HuH-7 (cell line): ENCODE results near the gene PTPRF.
"Not testable (repeated sequence)": the region's sequence is repeated elsewhere in the genome, so short reads cannot be mapped to it uniquely, and the experiment has no call there.

ENCODE experiments used
- DNase-seq: peaks from one replicate; pipeline ENCODE4 v3.0.0; 2011; ENCODE audit warnings: low spot score

Gene PTPRF

GRCh38 chr1:43538143-43538487, 7.4 kb downstream of the PTPRF start:
- DNase-seq: no peak

- DNase-seq: no peak
These were observed 8.3 kb downstream of the PTPRF start for GRCh38 chr1:43538969-43539368.

GRCh38 chr1:43539726-43540434, 9.2 kb downstream of the PTPRF start:
- no peak for DNase-seq

GRCh38 chr1:43540653-43541071, 10.0 kb downstream of the PTPRF start:
- DNase-seq: no peak

- DNase-seq: no peak
These were observed 10.5 kb downstream of the PTPRF start for GRCh38 chr1:43541141-43541540.

GRCh38 chr1:43541721-43542401, 11.2 kb downstream of the PTPRF start:
- no peak for DNase-seq

- no peak for DNase-seq
These were observed 12.1 kb downstream of the PTPRF start for GRCh38 chr1:43542527-43543458.

GRCh38 chr1:43543567-43543966, 12.9 kb downstream of the PTPRF start:
- no peak for DNase-seq

GRCh38 chr1:43545339-43545694, 14.6 kb downstream of the PTPRF start:
- no peak for DNase-seq

- DNase-seq: peak; percentile 95
These were observed 15.2 kb downstream of the PTPRF start for GRCh38 chr1:43545695-43546387.

GRCh38 chr1:43546388-43547100, 15.9 kb downstream of the PTPRF start:
- DNase-seq: no peak

- DNase-seq: no peak
These were observed 16.9 kb downstream of the PTPRF start for GRCh38 chr1:43547538-43548072.

- peak; percentile 97 for DNase-seq
These were observed 17.9 kb downstream of the PTPRF start for GRCh38 chr1:43548285-43549271.

- not testable (repeated sequence) for DNase-seq
These were observed 18.7 kb downstream of the PTPRF start for GRCh38 chr1:43549394-43549793.

- DNase-seq: no peak
These were observed 19.4 kb downstream of the PTPRF start for GRCh38 chr1:43549921-43550597.

GRCh38 chr1:43550598-43551246, 20.0 kb downstream of the PTPRF start:
- no peak for DNase-seq

- no peak for DNase-seq
These were observed 20.8 kb downstream of the PTPRF start for GRCh38 chr1:43551396-43551888.

- DNase-seq: no peak
These were observed 21.5 kb downstream of the PTPRF start for GRCh38 chr1:43552059-43552742.
